Measurements from ENCODE around the gene SEC22C. TPM values are rescaled to one million over a fixed set of nuclear protein-coding genes. Genes with fewer than 3 reads are reported as not detected.

SEC22C gene
- polyA plus RNA-seq, 1 of the 3 experiments (the other 2 are of a cell fraction), result 28.5 TPM

DNA sequence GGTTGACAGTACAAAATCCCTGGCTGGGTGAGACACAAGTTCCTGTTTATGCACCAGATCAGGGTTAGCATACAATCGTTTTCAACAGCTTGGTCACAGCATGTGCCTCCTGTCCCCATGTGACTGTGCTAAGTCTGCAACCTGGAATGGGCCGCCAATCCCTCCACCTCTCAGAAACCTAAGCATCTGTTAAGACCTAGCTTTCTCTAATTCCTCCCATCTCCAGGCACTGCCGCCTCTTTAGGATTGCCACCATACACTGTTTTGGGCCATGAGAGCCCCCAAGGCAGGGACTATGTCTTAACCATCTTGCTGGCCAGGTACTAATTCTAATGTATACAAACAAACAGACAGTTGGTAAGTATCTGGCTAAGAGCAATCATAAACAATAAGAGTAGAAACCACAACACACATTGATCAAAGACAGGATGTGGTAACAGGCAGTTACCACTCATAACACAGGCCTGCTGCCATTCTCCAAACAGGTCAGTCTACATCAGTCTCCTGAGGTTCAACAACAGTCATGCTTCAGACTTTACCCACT is 25.6 kb downstream of the SEC22C start (continued):
- TF ChIP-seq REST (IDR thresholded peaks at IDR 0.05; ENCODE audit: low read depth, low read length), result no peak
- no peak for TF ChIP-seq TEAD4 (IDR thresholded peaks at IDR 0.05; ENCODE audit: borderline replicate concordance, insufficient read depth)
- TF ChIP-seq JUND (IDR thresholded peaks at IDR 0.05), result no peak
- TF ChIP-seq FOXM1 (IDR thresholded peaks at IDR 0.05; ENCODE audit: low read depth), result no peak
- no peak for TF ChIP-seq NRF1 (IDR thresholded peaks at IDR 0.05; ENCODE audit: low read depth, low read length)
- TF ChIP-seq, protein P1, sequence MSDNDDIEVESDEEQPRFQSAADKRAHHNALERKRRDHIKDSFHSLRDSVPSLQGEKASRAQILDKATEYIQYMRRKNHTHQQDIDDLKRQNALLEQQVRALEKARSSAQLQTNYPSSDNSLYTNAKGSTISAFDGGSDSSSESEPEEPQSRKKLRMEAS (IDR thresholded peaks at IDR 0.05; ENCODE audit: low read depth), result no peak
- no peak for TF ChIP-seq TCF12 (IDR thresholded peaks at IDR 0.05)

- Histone ChIP-seq H3F3A (replicated peaks; ENCODE audit: insufficient read depth) (peaks cover 10% of the 10 kb centered on the region), H3K9me3 (no peaks in the 10 kb centered on the region), H3K9me2 (no peaks in the 10 kb centered on the region), H4K20me1 (ENCODE audit: insufficient read depth) (no peaks in the 10 kb centered on the region), H3K4me1 (ENCODE audit: control insufficient read depth in 1 of 2, insufficient read depth in 2 of 2, low read depth in 1 of 2, low read length in 1 of 2) (no peaks in the 10 kb centered on the region; a peak in 1 of 4 replicates), H3K36me3 (replicated peaks in 1 of 2; ENCODE audit: control insufficient read depth in 1 of 2, insufficient read depth in 2 of 2, low read length in 1 of 2) (peaks cover 62 to 66% of the 10 kb centered on the region in 2 experiments), H2AFZ (ENCODE audit: low read depth) (no peak overlapping the region), H3K9ac (no peak overlapping the region), H3K27me3 (ENCODE audit: insufficient read depth) (no peaks in the 10 kb centered on the region), H3K79me2 (ENCODE audit: insufficient read depth) (no peaks in the 10 kb centered on the region), H3K4me2 (no peak overlapping the region), H3K4me3 (ENCODE audit: low read depth in 2 of 2, low read length in 1 of 2) (no peak overlapping the region), H3K27ac (ENCODE audit: low read depth in 2 of 2, low read length in 1 of 2) (no peak overlapping the region)
- ChIA-PET CTCF (interaction anchor here (0.6 to 7.3 kb wide), 8 partner anchors 14 to 306 kb away, joined by 3 to 60 read pairs (median 4); no protein-coding TSS in a partner anchor), POLR2A (no interaction called here)
- DNase-seq, result no peak
- WGBS (ENCODE audit: low lambda C conversion rate), result 36% methylated on average over 1 of the region's 1 CpG
- TF ChIP-seq ELF1 (IDR thresholded peaks at IDR 0.05) (no peak), RXRA (IDR thresholded peaks at IDR 0.05; ENCODE audit: borderline replicate concordance, low read depth) (no peak), NFIC (IDR thresholded peaks at IDR 0.05; ENCODE audit: borderline replicate concordance) (no peak), SMC3 (IDR thresholded peaks at IDR 0.05; ENCODE audit: low read depth, low read length) (no peak), FOXJ3 (CRISPR knock-in tag; IDR thresholded peaks at IDR 0.05) (no peak), RCOR1 (IDR thresholded peaks at IDR 0.05; ENCODE audit: low read length) (no peak), RFX5 (IDR thresholded peaks at IDR 0.05; ENCODE audit: low read length) (no peak), MXI1 (IDR thresholded peaks at IDR 0.05; ENCODE audit: low read depth, low read length) (no peak), EP300 (IDR thresholded peaks at IDR 0.05; ENCODE audit: borderline replicate concordance in 1 of 2, low read depth in 1 of 2, low read length in 1 of 2) (no peak), YY1 (IDR thresholded peaks at IDR 0.05; ENCODE audit: low read depth) (no peak), USF2 (IDR thresholded peaks at IDR 0.05; ENCODE audit: borderline replicate concordance, low read depth, low read length) (no peak), TAF1 (IDR thresholded peaks at IDR 0.05; ENCODE audit: borderline replicate concordance, low read depth, low read length) (no peak), RAD21 (IDR thresholded peaks at IDR 0.05; ENCODE audit: low read length) (no peak), POLR2AphosphoS5 (IDR thresholded peaks at IDR 0.05; ENCODE audit: low read depth, low read length) (no peak), TEAD4 (IDR thresholded peaks at IDR 0.05; ENCODE audit: borderline replicate concordance, insufficient read depth) (no peak), GATA2 (CRISPR knock-in tag; IDR thresholded peaks at IDR 0.05) (no peak)
- TF ChIP-seq, protein P2, sequence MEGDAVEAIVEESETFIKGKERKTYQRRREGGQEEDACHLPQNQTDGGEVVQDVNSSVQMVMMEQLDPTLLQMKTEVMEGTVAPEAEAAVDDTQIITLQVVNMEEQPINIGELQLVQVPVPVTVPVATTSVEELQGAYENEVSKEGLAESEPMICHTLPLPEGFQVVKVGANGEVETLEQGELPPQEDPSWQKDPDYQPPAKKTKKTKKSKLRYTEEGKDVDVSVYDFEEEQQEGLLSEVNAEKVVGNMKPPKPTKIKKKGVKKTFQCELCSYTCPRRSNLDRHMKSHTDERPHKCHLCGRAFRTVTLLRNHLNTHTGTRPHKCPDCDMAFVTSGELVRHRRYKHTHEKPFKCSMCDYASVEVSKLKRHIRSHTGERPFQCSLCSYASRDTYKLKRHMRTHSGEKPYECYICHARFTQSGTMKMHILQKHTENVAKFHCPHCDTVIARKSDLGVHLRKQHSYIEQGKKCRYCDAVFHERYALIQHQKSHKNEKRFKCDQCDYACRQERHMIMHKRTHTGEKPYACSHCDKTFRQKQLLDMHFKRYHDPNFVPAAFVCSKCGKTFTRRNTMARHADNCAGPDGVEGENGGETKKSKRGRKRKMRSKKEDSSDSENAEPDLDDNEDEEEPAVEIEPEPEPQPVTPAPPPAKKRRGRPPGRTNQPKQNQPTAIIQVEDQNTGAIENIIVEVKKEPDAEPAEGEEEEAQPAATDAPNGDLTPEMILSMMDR (IDR thresholded peaks at IDR 0.05), result no peak
- TF ChIP-seq, protein P1 (IDR thresholded peaks at IDR 0.05; ENCODE audit: low read depth), result no peak
- TF ChIP-seq, protein P3, sequence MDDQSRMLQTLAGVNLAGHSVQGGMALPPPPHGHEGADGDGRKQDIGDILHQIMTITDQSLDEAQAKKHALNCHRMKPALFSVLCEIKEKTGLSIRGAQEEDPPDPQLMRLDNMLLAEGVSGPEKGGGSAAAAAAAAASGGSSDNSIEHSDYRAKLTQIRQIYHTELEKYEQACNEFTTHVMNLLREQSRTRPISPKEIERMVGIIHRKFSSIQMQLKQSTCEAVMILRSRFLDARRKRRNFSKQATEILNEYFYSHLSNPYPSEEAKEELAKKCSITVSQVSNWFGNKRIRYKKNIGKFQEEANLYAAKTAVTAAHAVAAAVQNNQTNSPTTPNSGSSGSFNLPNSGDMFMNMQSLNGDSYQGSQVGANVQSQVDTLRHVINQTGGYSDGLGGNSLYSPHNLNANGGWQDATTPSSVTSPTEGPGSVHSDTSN (IDR thresholded peaks at IDR 0.05), result no peak
These were observed 28.9 kb downstream of the SEC22C start for GRCh38 chr3:42552830-42553229.

Data from SK-N-SH (cell line).